Stimulated activated CD8-positive, alpha-beta memory T cell treated with anti-CD3 and anti-CD28 coated beads, Interleukin-4, amount 100 ng/mL, for 1 hour (primary cell): Measurements from ENCODE around the gene UTS2B.

Source experiments
- DNase-seq, 2 donors: peaks; one replicate each; pipeline ENCODE4 v3.0.0-alpha.2; 2020; ENCODE audit warnings: low read depth in 2 of 2, low spot score in 1 of 2

Gene UTS2B

GRCh38 chr3:191353022-191353777 is 22.9 kb upstream of the UTS2B start:
- DNase-seq: no peak

- no peak for DNase-seq
Observed at GRCh38 chr3:191352014-191352413, 21.7 kb upstream of the UTS2B start.

GRCh38 chr3:191350396-191351090 is 20.2 kb upstream of the UTS2B start:
- no peak for DNase-seq

- no peak for DNase-seq
Observed at GRCh38 chr3:191348098-191348497, 17.8 kb upstream of the UTS2B start.

- no peak for DNase-seq
Observed at GRCh38 chr3:191347228-191347627, 16.9 kb upstream of the UTS2B start.

GRCh38 chr3:191345334-191345733 is 15.0 kb upstream of the UTS2B start:
- DNase-seq: no peak

GRCh38 chr3:191343913-191344312 is 13.6 kb upstream of the UTS2B start:
- DNase-seq: no peak

- no peak for DNase-seq
Observed at GRCh38 chr3:191343115-191343514, 12.8 kb upstream of the UTS2B start.

GRCh38 chr3:191342411-191342810 is 12.1 kb upstream of the UTS2B start:
- no peak for DNase-seq

GRCh38 chr3:191342006-191342405 is 11.7 kb upstream of the UTS2B start:
- DNase-seq: no peak

- no peak for DNase-seq
Observed at GRCh38 chr3:191340966-191341365, 10.6 kb upstream of the UTS2B start.

GRCh38 chr3:191340351-191340750 is 10.0 kb upstream of the UTS2B start:
- DNase-seq: no peak

- DNase-seq: no peak
Observed at GRCh38 chr3:191339316-191339917, 9.1 kb upstream of the UTS2B start.

- DNase-seq: no peak
Observed at GRCh38 chr3:191338177-191338488, 7.8 kb upstream of the UTS2B start.

GRCh38 chr3:191336833-191337232 is 6.5 kb upstream of the UTS2B start:
- DNase-seq: no peak

- DNase-seq: no peak
Observed at GRCh38 chr3:191334346-191334893, 4.1 kb upstream of the UTS2B start.

GRCh38 chr3:191333298-191333880 is 3.1 kb upstream of the UTS2B start:
- no peak for DNase-seq

GRCh38 chr3:191331388-191331787 is 1.1 kb upstream of the UTS2B start:
- no peak for DNase-seq

GRCh38 chr3:191330530-191331048 is 263 bp upstream of the UTS2B start:
- DNase-seq: no peak

- no peak for DNase-seq
Observed at GRCh38 chr3:191328962-191329653, 1.2 kb downstream of the UTS2B start, which contains the start of gene CCDC50. Gene CCDC50 (plus strand): TSS chr3:191329394. CDS start chr3:191329675, 281 bp downstream.
